ENCODE results near the gene CBX1.
"Not testable (repeated sequence)": the region's sequence is repeated elsewhere in the genome, so short reads cannot be mapped to it uniquely, and the experiment has no call there.

CBX1 gene

GRCh38 chr17:48123111-48123510 is 21.8 kb upstream of the CBX1 start:
- no peak for DNase-seq (ENCODE audit: low spot score)

- DNase-seq (ENCODE audit: low spot score): no peak
Observed at GRCh38 chr17:48122665-48123045, 21.4 kb upstream of the CBX1 start.

- no peak for DNase-seq (ENCODE audit: low spot score)
Observed at GRCh38 chr17:48121923-48122664, 20.8 kb upstream of the CBX1 start.

- no peak for DNase-seq (ENCODE audit: low spot score)
Observed at GRCh38 chr17:48113201-48113676, 12.0 kb upstream of the CBX1 start.

DNA sequence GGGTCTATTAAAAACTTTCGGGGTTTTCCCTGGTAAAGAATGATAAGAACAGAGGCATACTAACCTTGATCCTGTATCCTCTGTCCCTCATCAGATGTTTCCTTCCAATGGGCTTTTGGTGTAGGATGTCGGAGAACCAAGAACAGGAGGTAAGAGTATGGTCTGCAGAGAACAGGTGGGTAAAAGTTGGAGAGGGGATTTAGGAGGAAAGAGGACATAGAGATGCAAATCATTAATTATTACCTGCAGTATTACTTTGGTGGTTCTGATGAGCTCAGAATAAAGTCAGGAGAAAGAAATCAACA is 10.6 kb upstream of the CBX1 start:
- DNase-seq (ENCODE audit: low spot score): no peak

- DNase-seq (ENCODE audit: low spot score): no peak
Observed at GRCh38 chr17:48110761-48111160, 9.5 kb upstream of the CBX1 start.

- DNase-seq (ENCODE audit: low spot score): peak; percentile 93
Observed at GRCh38 chr17:48107137-48108055, 6.1 kb upstream of the CBX1 start, which contains the start of gene SNX11. Gene SNX11, plus strand, starts transcription at chr17:48107766. Its CDS starts 4,278 bp downstream, at chr17:48112044.

DNA sequence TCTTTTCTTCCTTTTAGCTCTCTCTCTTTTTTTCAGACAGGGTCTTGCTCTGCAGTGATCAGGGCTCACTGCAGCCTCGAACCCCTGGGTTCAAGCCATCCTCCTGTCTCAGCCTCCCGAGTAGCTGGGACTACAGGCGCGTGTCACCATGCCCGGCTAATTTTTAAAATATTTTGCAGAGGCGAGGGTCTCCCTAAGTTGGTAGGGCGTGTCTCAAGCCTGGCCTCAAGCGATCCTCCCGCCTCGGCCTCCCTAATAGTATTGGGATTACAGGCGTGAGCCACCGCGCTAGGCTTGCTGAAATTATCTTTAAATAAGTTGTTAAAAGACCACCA is 5.5 kb upstream of the CBX1 start:
- no peak for DNase-seq (ENCODE audit: low spot score)

DNA sequence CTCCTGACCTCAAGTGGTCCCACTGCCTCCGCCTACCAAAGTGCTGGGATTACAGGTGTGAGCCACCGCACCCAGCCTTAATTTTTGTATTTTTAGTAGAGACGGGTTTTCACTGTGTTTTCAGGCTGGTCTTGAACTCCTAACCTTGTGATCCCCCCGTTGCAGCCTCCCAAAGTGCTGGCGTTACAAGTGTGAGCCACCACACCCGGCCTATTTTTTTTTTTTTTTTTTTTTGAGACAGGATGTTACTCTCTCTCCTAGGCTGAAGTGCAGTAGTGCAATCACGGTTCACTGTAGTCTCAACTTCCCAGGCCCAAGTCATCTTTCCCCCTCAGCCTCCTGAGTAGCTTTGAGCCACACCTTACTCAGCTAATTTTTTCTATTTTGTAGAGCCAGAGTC is 3.2 kb upstream of the CBX1 start:
- no peak for DNase-seq (ENCODE audit: low spot score)

GRCh38 chr17:48102798-48103715 is 1.8 kb upstream of the CBX1 start:
- DNase-seq (ENCODE audit: low spot score): no peak

DNA sequence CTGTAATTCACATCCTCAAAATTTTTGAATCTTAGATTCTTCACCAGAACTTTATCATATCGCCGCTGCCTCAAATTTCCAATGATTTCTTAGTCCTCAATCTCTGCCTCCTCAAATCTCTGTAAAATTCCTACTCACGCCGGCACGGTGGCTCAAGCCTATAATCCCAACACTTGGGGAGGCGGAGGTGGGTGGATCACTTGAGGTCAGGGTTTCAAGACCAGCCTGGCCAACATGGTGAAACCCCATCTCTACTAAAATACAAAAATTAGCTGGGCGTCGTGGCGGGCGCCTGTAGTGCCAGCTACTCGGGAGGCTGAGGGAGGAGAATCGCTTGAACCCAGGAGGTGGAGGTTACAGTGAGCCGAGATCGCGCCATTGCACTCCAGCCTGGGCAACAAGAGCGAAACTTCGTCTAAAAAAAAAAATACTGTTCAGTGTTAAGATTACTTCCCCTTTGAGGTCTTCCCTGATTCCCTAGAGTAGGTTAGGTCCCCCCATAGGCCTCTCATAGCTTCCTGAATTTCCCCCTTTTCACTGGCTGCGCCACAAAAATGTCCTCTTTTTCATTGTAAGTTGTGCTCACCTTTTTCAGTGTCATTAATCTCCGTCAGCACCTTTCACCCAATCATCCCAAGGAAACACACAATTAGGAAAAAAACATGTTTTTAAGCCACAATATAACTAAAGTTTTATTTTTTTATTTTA is 919 bp upstream of the CBX1 start:
- DNase-seq (ENCODE audit: low spot score): no peak

DNA sequence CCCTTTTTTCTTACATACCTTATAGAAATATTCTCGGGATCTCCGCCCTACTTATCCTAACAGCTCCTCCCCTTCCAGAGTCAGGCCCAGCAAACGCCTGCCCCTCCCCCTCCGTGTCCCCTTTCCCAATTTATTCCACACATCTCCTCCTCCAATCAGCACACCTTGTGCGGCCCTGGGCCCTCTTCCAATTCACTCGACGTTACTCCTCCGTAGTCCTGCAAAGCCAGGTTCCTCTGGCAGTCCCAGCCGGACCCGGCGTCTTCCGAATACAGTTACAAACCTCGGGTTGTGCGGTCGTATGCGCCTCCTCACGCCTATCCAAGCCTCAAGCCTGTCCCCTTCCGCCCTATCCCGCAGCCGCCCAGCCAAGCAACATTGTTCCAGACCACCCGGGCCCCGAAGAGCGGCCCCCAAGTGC is 677 bp downstream of the CBX1 start:
- DNase-seq (ENCODE audit: low spot score): peak; percentile 75

- DNase-seq (ENCODE audit: low spot score): no peak
Observed at GRCh38 chr17:48100160-48100559, 1.1 kb downstream of the CBX1 start.

DNA sequence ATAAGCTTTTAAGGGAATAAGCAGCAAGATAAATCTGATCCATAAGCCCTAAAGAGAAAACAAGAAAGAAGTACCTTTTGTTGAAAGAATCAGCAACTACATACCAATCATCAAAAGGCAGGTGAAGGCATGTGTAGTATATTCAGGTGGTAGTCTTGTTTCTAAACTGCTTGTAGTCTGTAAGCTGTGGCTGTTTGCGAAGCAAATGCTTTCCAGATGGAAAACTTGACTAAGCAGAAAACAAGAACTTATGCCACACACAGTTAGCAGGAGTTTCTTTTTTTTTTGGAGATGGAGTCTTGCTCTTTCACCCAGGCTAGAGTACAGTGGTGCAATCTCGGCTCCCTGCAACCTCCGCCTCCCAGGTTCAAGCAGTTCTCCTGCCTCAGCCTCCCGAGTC is 5.7 kb downstream of the CBX1 start:
- no peak for DNase-seq (ENCODE audit: low spot score)

GRCh38 chr17:48093341-48094045 is 7.8 kb downstream of the CBX1 start:
- no peak for DNase-seq (ENCODE audit: low spot score)

DNA sequence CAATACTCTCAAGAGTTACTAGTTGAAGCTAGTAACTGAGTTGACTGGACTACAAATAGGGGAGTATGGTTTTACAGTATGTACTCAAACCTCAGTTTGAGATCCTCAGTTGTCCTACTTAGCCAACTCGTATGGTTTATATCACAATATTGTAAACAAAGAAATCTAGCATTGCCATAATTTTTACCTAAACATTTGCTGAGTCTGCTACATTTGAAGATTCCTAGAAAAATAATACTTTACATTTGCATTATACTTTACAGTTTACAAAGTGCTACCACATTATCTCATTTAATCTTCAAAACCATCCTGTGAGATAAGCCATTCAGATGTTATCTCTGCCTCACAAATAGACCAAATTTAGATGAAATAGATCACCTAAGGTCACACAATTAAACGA is 16.3 kb downstream of the CBX1 start:
- DNase-seq (ENCODE audit: low spot score): no peak

DNA sequence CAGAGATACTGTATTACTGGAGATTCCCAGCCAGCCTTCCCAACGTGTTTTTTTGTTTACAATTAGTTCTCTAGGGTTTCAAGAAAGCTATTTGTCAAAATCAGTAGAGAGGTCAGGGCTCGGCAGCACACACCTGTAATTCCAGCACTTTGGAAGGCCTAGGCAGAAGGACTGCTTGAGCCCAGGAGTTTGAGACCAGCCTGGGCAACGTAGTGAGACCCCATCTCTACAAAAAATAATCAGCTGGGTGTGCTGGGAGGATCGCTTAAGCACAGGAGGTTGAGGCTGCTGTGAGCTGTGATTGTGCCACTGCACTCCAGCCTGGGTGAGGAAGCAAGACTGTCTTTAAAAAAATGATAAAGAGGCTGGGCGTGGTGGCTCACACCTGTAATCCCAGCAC is 19.4 kb downstream of the CBX1 start:
- DNase-seq (ENCODE audit: low spot score): no peak

DNA sequence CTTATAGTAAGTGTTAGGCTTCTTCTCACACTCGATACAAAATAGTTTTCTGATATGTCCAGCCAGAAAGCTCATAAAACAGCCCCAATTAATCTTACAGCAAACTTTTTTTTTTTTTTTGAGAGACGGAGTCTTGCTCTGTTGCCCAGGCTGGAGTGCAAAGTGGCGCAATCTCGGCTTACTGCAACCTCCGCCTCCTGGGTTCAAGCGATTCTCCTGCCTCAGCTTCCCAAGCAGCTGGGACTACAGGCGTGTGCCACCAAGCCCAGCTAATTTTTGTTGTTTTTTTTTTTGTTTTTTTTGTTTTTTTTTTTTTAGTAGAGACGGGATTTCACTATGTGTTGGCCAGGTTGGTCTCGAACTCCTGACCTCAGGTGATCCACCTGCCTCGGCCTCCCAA is 24.1 kb downstream of the CBX1 start:
- DNase-seq (ENCODE audit: low spot score): not testable (repeated sequence)

DNA sequence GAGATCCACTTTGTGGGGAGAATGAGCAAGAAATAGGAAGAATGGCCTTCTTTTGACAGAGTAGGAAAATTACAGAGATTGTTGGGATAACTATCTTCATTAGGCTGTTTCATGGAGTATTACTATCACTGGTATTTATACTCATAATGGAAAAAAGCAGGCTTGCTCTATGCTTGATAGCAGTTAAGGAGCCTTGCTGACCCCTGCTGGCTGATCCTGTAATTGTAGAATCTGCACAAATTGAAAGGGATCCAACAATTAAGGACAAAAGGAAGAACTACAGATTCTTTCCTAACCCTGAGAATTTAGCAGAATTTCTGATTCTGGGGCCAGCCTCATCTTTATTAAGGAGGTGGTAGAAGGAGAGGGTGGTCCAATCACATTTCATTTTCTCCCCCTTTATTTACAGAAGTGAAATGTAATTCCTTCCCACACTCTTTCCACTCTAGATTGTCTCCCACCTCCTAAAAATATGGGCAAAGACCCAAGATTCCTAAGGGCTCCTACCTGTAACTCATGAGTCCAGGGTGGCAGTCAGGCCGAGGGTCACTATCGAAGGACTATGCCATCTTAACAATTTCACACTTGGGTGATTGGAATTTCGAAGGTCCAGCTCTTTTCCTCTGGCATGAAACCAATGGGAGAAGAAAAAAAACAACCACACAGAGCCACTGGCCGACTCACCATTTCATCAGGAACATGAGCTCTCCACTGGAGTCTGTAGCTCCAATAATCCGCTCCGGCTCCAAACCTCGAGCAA is 26.8 kb downstream of the CBX1 start:
- peak; percentile 49 for DNase-seq (ENCODE audit: low spot score)

GRCh38 chr17:48073566-48074094 is 27.6 kb downstream of the CBX1 start:
- not testable (repeated sequence) for DNase-seq (ENCODE audit: low spot score)
